ENCODE measurements around the gene SLC34A3.

Gene SLC34A3

GRCh38 chr9:137262909-137263285 lies 32.2 kb downstream of the SLC34A3 start:
- DNase-seq, result no peak

DNA sequence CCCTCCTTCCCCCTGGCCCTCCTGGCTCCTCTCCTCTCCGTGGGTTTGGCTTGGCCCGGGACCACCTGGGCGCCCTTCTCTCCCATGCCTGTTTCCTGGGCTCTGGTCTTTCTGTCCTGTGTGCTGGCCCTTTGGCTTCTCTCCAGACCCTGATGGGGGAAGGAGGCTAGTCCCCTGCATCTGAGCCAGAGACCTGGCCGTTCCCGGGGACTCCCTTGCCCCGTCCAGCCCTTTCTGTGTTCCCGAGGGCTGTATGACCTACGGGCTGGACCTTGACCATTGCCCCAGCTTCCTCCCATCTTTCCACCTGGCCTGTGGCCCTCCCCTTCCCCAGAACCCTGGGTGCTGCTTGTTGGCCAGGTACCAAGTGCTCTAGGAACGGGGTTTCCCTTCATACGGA lies 32.8 kb downstream of the SLC34A3 start:
- DNase-seq, result no peak

DNA sequence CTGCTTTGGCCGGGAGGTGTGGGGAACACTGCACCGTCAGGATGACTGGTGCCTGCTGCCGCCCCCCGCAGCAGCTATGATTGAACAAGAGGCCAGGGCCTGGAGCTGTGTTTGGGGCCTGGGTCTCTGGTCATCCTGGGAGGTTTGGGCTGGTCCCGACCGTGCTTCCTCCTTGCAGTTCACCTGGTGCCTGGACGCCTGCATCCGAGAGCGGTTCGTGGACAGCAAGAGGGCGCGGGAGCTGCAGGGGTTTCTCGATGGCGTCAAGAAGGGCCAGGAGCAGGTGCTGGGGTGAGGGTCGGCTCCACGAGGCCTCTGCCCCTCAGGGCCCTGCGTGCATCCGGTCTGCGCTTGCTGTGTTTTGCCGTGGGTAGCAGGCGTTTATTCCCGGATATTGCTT lies 33.4 kb downstream of the SLC34A3 start:
- DNase-seq, result no peak

DNA sequence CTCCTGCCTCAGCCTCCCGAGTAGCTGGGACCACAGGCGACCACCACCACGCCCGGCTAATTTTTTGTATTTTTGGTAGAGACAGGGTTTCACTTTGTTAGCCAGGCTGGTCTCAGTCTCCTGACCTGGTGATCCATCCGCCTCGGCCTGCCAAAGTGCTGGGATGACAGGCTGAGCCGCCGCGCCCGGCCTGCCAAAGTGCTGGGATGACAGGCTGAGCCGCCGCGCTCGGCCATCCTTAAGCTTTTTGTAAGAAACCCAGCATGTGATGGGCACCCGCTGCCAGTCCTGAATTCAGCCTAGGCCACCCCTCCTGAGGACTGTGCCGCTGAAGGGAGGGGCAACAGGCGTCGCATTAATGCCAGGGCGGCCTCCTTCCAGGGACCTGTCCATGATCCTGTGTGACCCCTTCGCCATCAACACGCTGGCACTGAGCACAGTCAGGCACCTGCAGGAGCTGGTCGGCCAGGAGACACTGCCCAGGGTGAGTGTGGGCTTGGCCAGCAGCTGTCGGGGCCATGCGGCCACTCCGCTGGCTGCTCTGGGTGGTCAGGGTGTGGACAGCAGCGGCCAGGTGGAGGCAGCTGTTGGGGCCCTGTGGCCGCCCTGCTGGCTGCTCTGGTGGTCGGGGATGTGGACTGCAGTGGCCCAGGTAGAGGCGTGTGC lies 34.9 kb downstream of the SLC34A3 start:
- DNase-seq, result no peak

DNA sequence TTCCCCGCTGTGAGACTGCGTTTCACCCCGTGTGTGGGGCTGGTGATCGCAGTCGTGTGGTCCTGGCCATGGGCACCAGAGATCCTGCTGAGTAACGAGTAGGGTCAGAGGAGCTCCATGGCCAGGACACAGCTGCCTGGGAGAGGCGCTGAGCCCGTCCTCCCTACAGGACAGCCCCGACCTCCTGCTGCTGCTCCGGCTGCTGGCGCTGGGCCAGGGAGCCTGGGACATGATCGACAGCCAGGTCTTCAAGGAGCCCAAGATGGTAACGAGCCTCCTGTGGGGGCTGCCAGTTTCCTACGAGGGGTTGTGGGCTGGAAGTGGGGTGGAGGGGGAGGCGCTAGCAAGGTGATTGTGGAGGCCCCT lies 35.4 kb downstream of the SLC34A3 start:
- DNase-seq, result no peak

GRCh38 chr9:137266585-137267453 lies 36.1 kb downstream of the SLC34A3 start:
- DNase-seq, result no peak

GRCh38 chr9:137267933-137268355 lies 37.2 kb downstream of the SLC34A3 start:
- no peak for DNase-seq

- DNase-seq, result no peak
Measured at GRCh38 chr9:137268538-137269201, 38.0 kb downstream of the SLC34A3 start.

GRCh38 chr9:137269231-137269772 lies 38.6 kb downstream of the SLC34A3 start:
- DNase-seq, result no peak

GRCh38 chr9:137270929-137271695 lies 40.4 kb downstream of the SLC34A3 start:
- DNase-seq, result no peak

DNA sequence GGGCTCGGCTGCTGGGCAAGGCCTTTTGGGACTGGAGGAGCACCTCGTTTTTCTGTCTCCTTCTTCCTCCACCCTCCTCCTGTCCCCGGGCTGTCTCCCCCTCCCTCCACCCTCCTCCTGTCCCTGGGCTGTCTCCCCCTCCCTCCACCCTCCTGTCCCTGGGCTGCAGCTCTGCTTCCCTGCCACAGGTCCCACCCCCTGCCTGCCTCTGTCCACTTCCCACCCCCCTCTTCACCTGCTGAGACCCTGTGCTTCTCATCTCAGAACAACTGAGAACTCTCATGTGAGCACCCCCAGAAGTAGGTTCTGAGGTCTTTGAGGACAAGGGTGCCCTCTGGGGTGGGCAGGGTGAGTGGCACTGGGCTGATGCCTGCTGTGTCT lies 41.0 kb downstream of the SLC34A3 start:
- DNase-seq, result no peak

- no peak for DNase-seq
Measured at GRCh38 chr9:137272241-137273094, 41.8 kb downstream of the SLC34A3 start.

DNA sequence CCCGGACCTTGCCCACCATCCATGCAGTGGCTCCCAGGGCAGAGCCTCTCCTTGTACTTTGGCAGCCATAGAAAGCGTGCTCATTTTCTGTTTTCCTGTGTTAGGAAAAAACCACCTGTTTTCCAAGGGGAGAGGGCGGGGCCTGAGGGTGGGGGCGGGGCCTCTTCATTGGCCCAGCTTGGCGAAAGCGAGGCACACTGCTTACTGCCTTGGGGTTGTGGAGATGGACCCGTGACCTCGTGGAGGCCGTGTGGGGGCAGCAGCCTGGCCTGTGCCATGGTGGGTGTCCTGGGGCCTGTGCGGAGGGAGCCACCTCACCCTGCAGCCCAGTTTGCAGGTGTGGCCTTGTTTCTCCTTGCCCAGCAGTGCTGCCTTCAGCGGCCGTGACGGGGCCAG lies 42.4 kb downstream of the SLC34A3 start:
- DNase-seq, result no peak

- DNase-seq, result no peak
Measured at GRCh38 chr9:137273611-137274320, 43.1 kb downstream of the SLC34A3 start.

DNA sequence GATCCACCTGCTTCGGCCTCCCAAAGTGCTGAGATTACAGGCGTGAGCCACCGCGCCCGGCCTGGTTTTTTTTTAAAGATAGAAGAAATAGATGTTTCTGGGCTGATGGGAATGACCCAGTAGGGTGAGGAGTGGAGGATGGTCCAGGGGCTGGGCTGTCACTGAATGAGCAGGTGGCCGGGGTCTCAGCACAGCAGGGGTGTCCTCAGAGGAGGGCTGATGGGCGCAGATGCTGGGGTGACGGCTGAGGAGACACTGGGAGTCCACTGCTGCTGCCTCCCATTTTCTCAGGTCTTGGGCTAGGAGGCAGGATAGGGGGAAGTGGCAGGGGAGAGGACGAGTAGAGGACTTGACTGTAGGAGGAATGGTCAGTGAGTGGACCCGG lies 44.5 kb downstream of the SLC34A3 start:
- no peak for DNase-seq

GRCh38 chr9:137275588-137276472 lies 45.1 kb downstream of the SLC34A3 start:
- no peak for DNase-seq

DNA sequence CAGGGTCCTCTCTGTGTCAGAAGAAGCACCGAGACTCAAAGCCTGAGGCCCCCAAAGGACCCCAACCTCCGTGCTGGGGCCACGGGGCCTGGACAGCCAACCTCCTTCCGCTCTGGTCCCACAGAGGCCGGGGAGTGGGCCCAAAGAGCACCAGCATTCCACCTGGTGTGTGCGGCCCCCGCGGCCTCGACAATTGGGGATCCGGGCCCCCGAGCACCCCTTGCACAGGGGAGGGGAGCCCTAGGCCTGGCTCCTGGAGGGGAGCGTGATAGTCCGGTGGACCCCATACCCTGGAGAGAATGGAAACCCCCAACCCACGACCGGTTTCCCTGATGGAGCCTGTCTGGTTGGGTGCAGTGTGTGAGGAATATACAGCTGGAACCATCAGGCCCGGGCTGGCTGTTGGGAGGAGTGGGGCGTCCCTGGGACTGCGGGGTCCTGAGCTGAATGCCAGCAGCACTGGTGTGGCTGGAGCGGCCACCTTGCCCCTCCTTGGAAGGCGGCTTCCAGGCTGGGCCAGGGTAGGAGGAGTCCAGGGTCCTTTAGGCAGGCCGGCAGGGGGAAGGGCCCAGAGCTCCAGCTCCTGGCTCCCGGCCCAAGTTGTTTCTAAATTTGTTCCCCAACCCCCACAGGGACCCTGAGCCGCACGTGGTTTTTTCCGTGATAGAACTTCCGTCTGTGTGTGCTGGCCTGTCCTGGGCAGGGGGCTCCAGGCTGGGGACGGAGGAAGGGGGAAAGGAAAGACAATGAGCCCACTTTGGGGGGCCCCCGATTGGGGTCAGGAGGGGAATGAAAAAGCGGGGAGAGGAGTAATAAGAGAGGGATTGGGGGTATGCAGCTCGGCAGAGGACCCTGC lies 46.0 kb downstream of the SLC34A3 start:
- no peak for DNase-seq

- peak; percentile 67 for DNase-seq
Measured at GRCh38 chr9:137277329-137278041, 46.8 kb downstream of the SLC34A3 start, which contains the start of gene TOR4A. TSS of gene TOR4A (plus strand) at chr9:137277726. CDS start at chr9:137278690, 964 bp downstream.
